Progenitor cell of endocrine pancreas (in vitro differentiated cells): ENCODE measurements around the gene TRAF3IP3. TPM values are rescaled to one million over a fixed set of nuclear protein-coding genes. Genes with fewer than 3 reads are reported as not detected.

ENCODE experiments used
- DNase-seq: peaks from one replicate; pipeline ENCODE4 v3.0.0; 2021; ENCODE audit warnings: low spot score; ENCODE audit not compliant: unreplicated experiment
- H3K27ac Mint-ChIP-seq: 2 replicates; pipeline ENCODE4 v1.8.0; 2021; ENCODE audit warnings: mild to moderate bottlenecking, moderate library complexity, mixed read lengths
- H3K27me3 Mint-ChIP-seq: 2 replicates; pipeline ENCODE4 v1.8.0; 2021; ENCODE audit warnings: mixed read lengths
- H3K36me3 Mint-ChIP-seq: 2 replicates; pipeline ENCODE4 v1.8.0; 2022; ENCODE audit warnings: mixed read lengths; ENCODE audit not compliant: insufficient read depth
- H3K4me1 Mint-ChIP-seq: 2 replicates; pipeline ENCODE4 v1.8.0; 2021; ENCODE audit warnings: low read depth, mixed read lengths
- H3K4me3 Mint-ChIP-seq: 2 replicates; pipeline ENCODE4 v1.8.0; 2021; ENCODE audit warnings: low read depth, mild to moderate bottlenecking, moderate library complexity, mixed read lengths
- H3K9me3 Mint-ChIP-seq: 2 replicates; pipeline ENCODE4 v1.8.0; 2021; ENCODE audit warnings: low read depth, mixed read lengths
- CTCF ChIP-seq: fragments of 200-600 bp; sonication (generic); IDR thresholded peaks from one replicate; pipeline ENCODE4 v1.5.0; 2021; ENCODE audit warnings: antibody characterized with exemption, mild to moderate bottlenecking; ENCODE audit not compliant: unreplicated experiment
- total RNA-seq: library from RNA; stranded (reverse); gene quantifications from 2 replicates; pipeline ENCODE4 v1.2.1, GENCODE V29; 2021

Gene TRAF3IP3
- total RNA-seq, 1 donor from 2014 or later: not detected

DNA sequence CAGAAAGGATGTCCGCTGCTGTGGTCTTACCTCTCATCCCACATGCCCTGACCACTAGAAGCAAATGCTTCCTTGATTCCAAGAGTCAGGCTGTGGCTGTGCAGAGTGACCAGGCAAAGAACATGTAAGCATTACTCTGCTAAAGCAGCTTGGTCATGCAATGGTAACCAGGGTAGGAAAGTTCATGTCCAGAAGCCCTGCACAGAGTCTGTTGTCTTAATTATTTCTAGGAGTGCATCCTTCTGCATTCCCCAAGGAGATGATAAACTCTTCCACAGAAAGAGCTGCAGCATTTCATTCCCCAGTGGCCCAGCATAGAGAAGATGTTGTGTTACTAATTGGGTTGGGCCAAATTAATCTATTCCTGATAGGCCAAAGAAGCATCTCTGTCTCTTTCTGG lies 61.8 kb downstream of the TRAF3IP3 start:
- Mint-ChIP-seq H3K27me3 (peaks cover 24% of the 10 kb centered on the region), H3K9me3 (no peaks in the 10 kb centered on the region), H3K4me1 (peaks cover under 1% of the 10 kb centered on the region), H3K4me3 (no peak overlapping the region), H3K36me3 (no peaks in the 10 kb centered on the region), H3K27ac (no peak overlapping the region)
- no peak for TF ChIP-seq CTCF
- no peak for DNase-seq

DNA sequence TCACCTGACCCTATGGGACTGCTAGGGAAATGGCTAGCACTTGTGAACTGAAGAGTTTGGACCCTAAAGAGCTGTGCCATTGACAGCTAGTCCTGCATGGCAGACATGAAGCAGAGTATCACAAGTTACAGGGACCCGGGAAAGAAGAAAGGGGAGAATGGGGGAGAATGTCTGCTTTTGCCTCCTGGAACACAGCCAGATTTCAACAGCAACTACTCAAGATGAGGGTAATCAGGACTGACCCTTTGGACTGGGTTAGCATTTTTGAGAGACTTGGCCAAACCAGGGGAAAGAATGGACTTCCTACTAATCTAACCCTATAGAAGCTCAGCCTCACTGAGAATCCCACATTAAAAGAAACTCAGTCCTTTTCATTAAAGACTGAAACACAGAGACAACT lies 63.2 kb downstream of the TRAF3IP3 start:
- TF ChIP-seq CTCF: no peak
- no peaks in the 10 kb centered on the region for H3K36me3 Mint-ChIP-seq
- no peak overlapping the region for H3K4me3 Mint-ChIP-seq
- DNase-seq: no peak
- H3K9me3 Mint-ChIP-seq: no peaks in the 10 kb centered on the region
- H3K4me1 Mint-ChIP-seq: peaks cover 3% of the 10 kb centered on the region
- H3K27ac Mint-ChIP-seq: no peak overlapping the region
- H3K27me3 Mint-ChIP-seq: peaks cover 28% of the 10 kb centered on the region

GRCh38 chr1:209820986-209821385 lies 65.1 kb downstream of the TRAF3IP3 start:
- no peak for DNase-seq
- Mint-ChIP-seq H3K27ac (no peak overlapping the region), H3K4me3 (no peak overlapping the region), H3K36me3 (no peaks in the 10 kb centered on the region), H3K9me3 (no peaks in the 10 kb centered on the region), H3K4me1 (peaks cover 5% of the 10 kb centered on the region), H3K27me3 (peaks cover 30% of the 10 kb centered on the region)
- TF ChIP-seq CTCF: no peak

DNA sequence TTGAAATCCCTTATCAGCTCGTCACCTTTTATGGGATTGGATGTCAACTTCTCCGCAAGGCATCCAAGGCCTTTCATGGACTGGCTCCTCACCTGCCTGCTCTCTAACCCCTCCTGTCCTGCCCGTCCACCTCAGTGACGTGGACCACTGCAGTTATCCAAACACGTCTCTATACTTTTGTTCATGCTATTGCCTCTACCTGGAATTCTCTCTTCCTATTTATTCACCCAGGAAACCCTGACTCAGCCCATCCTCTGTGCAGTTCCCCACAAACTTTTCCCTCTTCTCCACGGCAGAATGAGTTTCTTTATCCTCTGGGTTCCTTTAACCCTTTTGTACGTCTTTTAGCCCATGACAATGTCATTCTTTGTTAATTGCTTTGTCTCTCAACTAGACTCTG lies 66.9 kb downstream of the TRAF3IP3 start:
- peaks cover 7% of the 10 kb centered on the region for H3K4me1 Mint-ChIP-seq
- no peak overlapping the region for H3K27ac Mint-ChIP-seq
- H3K36me3 Mint-ChIP-seq: no peaks in the 10 kb centered on the region
- H3K4me3 Mint-ChIP-seq: no peak overlapping the region
- no peak for TF ChIP-seq CTCF
- H3K9me3 Mint-ChIP-seq: peaks cover 3% of the 10 kb centered on the region
- H3K27me3 Mint-ChIP-seq: peaks cover 30% of the 10 kb centered on the region
- DNase-seq: no peak

- Mint-ChIP-seq H3K27me3 (peaks cover 30% of the 10 kb centered on the region), H3K27ac (no peak overlapping the region), H3K9me3 (peaks cover 4% of the 10 kb centered on the region), H3K36me3 (no peaks in the 10 kb centered on the region), H3K4me1 (peaks cover 8% of the 10 kb centered on the region), H3K4me3 (no peak overlapping the region)
- TF ChIP-seq CTCF: peak; percentile 78
- no peak for DNase-seq
These were observed 67.5 kb downstream of the TRAF3IP3 start for GRCh38 chr1:209823143-209824041.
